Retinal pigment epithelial cell (primary cell): ENCODE data around the gene FBXW12.

Source experiments
- DNase-seq: peaks from one replicate; pipeline ENCODE4 v3.0.0-alpha.2; 2010; ENCODE audit warnings: low read depth
- H3K4me3 ChIP-seq: 2 replicates; pipeline ENCODE4 v1.5.1; 2011; ENCODE audit warnings: mild to moderate bottlenecking, low read length, control low read depth, moderate library complexity
- TF ChIP-seq, protein P1 (sequence below): conservative IDR thresholded peaks from 2 replicates; pipeline ENCODE4 v1.5.1; 2011; ENCODE audit warnings: low read depth, low read length, control low read depth, inconsistent platforms

The FBXW12 gene

DNA sequence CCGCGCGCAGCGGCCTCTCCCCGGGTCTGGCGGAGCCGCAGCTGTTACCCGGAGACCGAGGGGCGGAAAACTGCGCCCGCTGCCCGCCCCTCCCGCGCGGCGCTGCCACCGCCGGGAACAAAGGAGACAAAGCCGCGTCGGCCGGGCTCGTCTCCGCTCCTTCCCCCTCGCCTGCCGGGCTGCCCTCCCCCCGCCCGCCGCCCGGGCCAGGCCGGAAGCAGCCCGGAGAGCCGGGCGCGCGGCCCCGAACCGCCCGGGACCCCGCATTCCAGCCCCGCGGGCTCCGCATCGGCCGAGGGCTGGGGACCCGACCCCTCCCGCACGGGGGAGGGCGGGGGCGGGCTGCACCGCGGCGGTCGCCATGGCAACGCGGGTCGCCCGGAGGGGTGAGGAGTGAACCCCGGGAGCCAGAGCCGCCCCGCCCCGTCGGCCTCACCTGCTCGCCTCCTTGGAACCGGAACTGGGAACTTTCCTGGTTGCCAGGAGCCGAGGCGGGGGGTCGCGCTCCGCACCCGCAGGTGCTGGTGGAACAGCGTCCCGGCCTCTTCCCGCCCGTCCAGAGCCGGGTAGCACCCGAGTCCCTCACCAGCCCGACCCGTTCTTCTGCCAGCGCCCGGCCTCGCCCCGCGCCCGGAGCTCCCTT, 57.4 kb downstream of the FBXW12 start:
- peak overlapping the region; percentile 69 for H3K4me3 ChIP-seq
- TF ChIP-seq, protein P1, sequence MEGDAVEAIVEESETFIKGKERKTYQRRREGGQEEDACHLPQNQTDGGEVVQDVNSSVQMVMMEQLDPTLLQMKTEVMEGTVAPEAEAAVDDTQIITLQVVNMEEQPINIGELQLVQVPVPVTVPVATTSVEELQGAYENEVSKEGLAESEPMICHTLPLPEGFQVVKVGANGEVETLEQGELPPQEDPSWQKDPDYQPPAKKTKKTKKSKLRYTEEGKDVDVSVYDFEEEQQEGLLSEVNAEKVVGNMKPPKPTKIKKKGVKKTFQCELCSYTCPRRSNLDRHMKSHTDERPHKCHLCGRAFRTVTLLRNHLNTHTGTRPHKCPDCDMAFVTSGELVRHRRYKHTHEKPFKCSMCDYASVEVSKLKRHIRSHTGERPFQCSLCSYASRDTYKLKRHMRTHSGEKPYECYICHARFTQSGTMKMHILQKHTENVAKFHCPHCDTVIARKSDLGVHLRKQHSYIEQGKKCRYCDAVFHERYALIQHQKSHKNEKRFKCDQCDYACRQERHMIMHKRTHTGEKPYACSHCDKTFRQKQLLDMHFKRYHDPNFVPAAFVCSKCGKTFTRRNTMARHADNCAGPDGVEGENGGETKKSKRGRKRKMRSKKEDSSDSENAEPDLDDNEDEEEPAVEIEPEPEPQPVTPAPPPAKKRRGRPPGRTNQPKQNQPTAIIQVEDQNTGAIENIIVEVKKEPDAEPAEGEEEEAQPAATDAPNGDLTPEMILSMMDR: no peak
- no peak for DNase-seq

DNA sequence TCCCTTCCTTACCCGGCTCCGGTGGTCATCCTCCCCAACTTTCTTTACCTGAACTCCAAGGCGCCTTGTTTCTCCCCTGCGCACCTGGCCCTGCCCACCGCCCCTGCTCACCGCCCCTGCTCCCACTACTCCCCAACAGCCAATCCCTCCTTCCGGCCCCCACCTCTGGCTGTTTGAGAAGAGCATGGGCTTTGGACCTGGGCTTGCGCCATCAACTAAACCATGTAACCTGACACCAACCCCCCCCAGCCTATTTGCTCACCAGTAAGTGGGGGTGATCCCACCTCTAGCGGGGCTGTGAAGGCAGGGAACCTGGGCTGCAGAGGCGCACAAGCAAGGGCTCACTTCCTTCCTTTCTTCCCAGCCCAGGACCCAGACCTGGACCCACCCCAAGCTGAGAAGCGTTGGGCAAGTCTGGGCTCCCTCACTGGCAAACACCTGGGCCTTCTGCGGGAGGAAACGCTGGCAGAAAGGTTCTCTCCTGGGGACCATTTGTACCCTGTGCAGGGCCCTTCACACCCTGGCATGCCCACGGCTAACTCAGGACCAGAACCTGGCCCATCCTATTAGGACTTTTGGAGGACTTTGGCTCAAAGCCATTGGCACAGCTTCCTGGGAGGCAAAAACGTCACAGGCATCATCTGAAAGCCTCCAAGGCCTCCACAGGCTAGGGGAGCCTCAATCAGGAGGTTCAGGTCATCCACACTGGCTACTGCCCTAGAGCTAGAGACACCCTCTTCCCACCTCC, 58.1 kb downstream of the FBXW12 start, which contains the start of gene PLXNB1:
PLXNB1 (minus strand) TSS at position 127 of the 748 bp plus-strand sequence. CDS start 5,475 bp downstream, outside the sequence.
- peak; percentile 81 for DNase-seq
- TF ChIP-seq, protein P1: no peak
- H3K4me3 ChIP-seq: peak within 1 kb of the TSS; percentile 69

DNA sequence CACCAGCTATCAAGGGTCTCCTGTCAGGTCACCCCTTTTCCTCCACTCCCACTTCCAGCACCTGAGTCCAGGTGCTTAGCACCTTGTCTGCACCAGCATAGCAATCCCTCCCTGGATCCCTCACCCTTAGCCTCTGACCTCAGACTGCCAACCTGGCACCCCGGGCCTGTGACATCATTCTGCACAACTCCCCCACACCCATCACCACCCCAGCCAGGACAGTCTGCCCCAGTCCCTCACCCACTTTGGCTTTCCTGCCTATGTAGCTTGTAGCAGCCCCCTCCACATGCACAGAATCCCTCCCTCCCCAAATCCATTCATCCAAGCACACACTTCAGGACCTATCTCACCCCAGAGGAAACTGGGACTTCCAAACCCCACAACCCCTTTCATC, 58.7 kb downstream of the FBXW12 start:
- TF ChIP-seq, protein P1: no peak
- DNase-seq: no peak
- no peak overlapping the region for H3K4me3 ChIP-seq

DNA sequence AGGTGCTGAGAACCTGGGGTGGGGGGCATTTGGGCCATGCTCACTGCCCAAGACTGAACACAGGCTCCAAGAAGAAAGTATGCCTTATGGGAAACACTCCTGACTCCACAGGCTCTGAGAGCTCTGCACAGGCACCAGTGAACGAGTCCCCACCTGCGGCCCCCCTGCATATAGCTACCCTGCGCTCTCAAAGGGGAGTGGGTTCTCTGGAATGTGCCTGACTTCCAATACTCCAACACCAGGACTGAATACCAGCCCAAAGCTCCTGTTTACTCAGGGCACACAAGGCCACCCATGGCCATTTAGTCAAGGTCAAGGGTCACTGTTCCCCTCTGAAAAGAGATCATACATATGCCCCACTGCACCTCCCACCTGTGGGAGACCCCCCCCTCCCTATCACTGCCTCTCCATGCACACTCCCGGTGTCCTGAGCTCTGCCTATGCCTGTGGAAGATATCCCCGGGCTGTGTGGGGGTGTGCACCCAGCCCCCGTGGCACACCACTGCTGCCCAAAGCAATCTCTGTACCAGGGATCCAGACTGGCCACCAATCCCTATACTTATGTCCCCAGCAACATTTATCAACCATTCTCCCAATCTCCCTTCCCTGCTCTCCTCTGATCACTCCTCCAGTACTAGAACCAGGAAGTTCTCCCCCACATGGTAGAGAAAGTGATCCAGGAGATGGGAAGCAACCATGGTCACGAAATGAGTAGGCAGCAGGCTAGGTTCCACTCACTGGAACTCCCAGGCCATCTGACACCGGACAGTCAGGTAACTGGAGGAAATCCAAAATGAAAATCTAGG, 59.4 kb downstream of the FBXW12 start:
- TF ChIP-seq, protein P1: no peak

DNA sequence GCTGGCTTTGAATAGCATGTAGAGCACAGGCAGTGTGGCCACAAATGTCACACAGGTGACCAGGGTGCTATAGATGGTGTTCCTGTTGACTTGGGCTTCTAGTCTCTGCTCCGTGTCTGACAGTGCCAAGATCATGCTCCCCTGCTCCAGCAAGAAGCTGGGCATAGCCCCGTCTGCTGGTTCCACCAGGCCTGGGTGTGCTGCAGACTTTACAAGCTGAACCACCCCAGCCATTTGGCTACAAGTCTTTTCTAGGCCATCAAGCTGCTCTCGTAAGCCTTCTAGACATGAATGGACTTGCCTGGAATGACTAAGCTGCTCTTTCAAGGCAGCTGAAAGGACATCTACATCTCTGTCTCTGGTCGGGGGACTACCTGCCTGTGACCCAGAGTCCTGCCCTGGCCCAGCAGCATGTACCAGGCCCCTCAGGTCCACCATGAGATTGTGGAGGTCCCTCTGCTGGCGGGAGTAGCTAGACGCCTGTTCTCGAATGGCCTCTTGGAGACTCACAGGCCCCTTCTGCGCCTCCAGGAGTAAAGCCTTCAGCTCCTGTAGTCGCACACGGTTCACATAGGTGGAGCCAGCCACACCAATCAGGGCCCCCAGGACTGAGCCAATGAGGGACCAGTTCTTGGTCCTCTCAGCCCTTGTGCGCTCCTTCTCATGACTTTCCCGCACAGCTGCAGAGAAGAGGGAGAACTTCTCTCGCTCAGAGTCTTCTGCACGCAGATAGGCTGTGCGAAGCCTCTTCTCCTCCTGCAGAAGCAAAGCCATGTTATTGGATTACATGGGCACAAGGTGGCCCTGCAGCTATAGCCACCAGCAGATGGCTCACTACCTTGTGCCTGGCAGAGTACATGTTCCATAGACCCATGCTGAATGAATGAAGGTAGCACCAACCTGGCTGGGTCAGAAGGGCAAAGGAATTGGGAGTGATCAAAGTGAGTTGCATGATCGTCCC, 60.7 kb downstream of the FBXW12 start:
- H3K4me3 ChIP-seq: peak overlapping the region; percentile 54
- peak; percentile 62 for DNase-seq
- TF ChIP-seq, protein P1: peak; percentile 49

More for the DNA sequence above, 59.4 kb downstream of the FBXW12 start:
- DNase-seq: no peak
- H3K4me3 ChIP-seq: no peak overlapping the region

DNA sequence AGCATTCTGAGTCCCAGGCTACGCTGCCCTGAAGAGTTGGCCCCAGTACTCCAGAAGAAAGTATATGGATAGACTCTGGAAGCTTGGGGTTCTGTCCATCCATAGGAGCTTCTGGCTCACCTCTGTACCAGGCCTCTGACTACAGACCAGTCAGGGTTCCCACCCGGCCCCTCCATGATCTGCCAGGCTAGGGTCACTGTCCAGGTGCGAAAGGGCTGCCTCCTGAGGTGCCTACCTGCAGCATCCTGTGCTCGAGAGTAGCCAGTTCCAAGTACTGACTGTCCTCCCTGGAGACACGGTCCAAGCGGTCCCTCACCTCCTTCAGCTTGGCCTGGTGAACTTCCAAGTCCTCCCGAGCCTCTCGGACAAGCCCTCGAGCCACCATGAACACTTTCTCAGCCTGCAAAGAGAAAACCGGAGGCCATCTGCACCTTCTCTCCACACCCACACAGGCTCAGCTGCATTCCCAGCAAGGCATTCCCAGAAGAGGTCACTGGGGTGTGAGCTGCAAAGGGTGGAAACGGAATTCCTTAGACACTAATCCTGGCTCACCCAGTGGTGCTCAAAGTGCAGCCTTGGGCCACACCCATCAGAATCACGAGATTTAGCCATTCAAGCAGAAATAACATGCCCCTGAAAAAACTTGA, 61.6 kb downstream of the FBXW12 start:
- peak overlapping the region; percentile 54 for H3K4me3 ChIP-seq
- DNase-seq: peak; percentile 98
- TF ChIP-seq, protein P1: no peak
